HepG2 (cell line): ENCODE results near the gene ELP5. TPM values are rescaled to one million over a fixed set of nuclear protein-coding genes. Genes with fewer than 3 reads are reported as not detected.

ENCODE experiments used
- AHR ChIP-seq: IDR thresholded peaks from 2 replicates; pipeline ENCODE4 v1.6.1; 2018; ENCODE audit warnings: missing genetic modification reagents, missing compliant biosample characterization
- ASH2L ChIP-seq: fragments of 300-600, 200-600 bp; sonication (generic); IDR thresholded peaks from 2 replicates; pipeline ENCODE4 v1.7.0; 2017; ENCODE audit warnings: low read depth, mild to moderate bottlenecking, moderate library complexity, mixed read lengths, low read length; ENCODE audit not compliant: insufficient read length
- ELF1 ChIP-seq: sonication (generic); formaldehyde crosslinking; IDR thresholded peaks from 2 replicates; pipeline ENCODE4 v1.4.0; 2020; ENCODE audit warnings: missing genetic modification reagents
- IRF1 ChIP-seq: sonication (generic); formaldehyde crosslinking; IDR thresholded peaks from 2 replicates; pipeline ENCODE4 v1.4.0; 2020; ENCODE audit warnings: low read depth, mild to moderate bottlenecking, missing genetic modification reagents
- MED8 ChIP-seq: sonication (generic); formaldehyde crosslinking; IDR thresholded peaks from 2 replicates; pipeline ENCODE4 v1.8.1; 2023; ENCODE audit warnings: mild to moderate bottlenecking, missing genetic modification reagents; ENCODE audit not compliant: insufficient replicate concordance
- MXD1 ChIP-seq: sonication (generic); formaldehyde crosslinking; IDR thresholded peaks from 2 replicates; pipeline ENCODE4 v1.4.0; 2020; ENCODE audit warnings: mild to moderate bottlenecking, missing genetic modification reagents
- MYC ChIP-seq: sonication (generic); formaldehyde crosslinking; IDR thresholded peaks from 2 replicates; pipeline ENCODE4 v1.9.0; 2021; ENCODE audit warnings: missing genetic modification reagents, borderline replicate concordance
- NFKBIZ ChIP-seq: IDR thresholded peaks from 2 replicates; pipeline ENCODE4 v1.6.1; 2018; ENCODE audit warnings: missing genetic modification reagents, missing compliant biosample characterization
- SNAI1 ChIP-seq: sonication (generic); formaldehyde crosslinking; IDR thresholded peaks from 2 replicates; pipeline ENCODE4 v1.5.0; 2020; ENCODE audit warnings: mild to moderate bottlenecking, missing genetic modification reagents, borderline replicate concordance
- STAT5B ChIP-seq: sonication (generic); formaldehyde crosslinking; IDR thresholded peaks from 2 replicates; pipeline ENCODE4 v1.4.0; 2020; ENCODE audit warnings: missing genetic modification reagents
- THAP9 ChIP-seq: sonication (generic); formaldehyde crosslinking; IDR thresholded peaks from 2 replicates; pipeline ENCODE4; 2020; ENCODE audit warnings: missing genetic modification reagents, mild to moderate bottlenecking, borderline replicate concordance
- TIGD3 ChIP-seq: sonication (generic); formaldehyde crosslinking; IDR thresholded peaks from 2 replicates; pipeline ENCODE4 v1.5.1; 2020; ENCODE audit warnings: mild to moderate bottlenecking, missing genetic modification reagents, borderline replicate concordance
- YEATS2 ChIP-seq: sonication (generic); formaldehyde crosslinking; IDR thresholded peaks from 2 replicates; pipeline ENCODE4 v1.4.0; 2020; ENCODE audit warnings: missing genetic modification reagents, borderline replicate concordance
- ZNF3 ChIP-seq: IDR thresholded peaks from 2 replicates; pipeline ENCODE4 v1.7.0; 2017; ENCODE audit warnings: inconsistent platforms
- ZNF580 ChIP-seq: IDR thresholded peaks from 2 replicates; pipeline ENCODE4 v1.6.1; 2016; ENCODE audit warnings: low read depth, borderline replicate concordance
- ZNF776 ChIP-seq: sonication (generic); formaldehyde crosslinking; IDR thresholded peaks from 2 replicates; pipeline ENCODE4 v1.4.0; 2020; ENCODE audit warnings: mild to moderate bottlenecking, missing genetic modification reagents
- ZNF792 ChIP-seq: IDR thresholded peaks from 2 replicates; pipeline ENCODE4 v1.6.1; 2016
- polyA plus RNA-seq, 8 experiments: library from polyadenylated mRNA; depleted of rRNA in 3 of 8; stranded (reverse) in 7 of 8; unstranded in 1 of 8; fragments of >200 nt; fragmentation: Illumina TruSeq in 4 of 8; extraction: Trizol in 4 of 8; gene quantifications; 2 replicates each; pipeline versions ENCODE4 v1.2.1 to v1.2.3, GENCODE V29; 2011 to 2016; ENCODE audit warnings: low read depth in 4 of 8, missing spikeins in 1 of 8, mixed read lengths in 1 of 8; ENCODE audit not compliant: insufficient read depth in 1 of 8
- total RNA-seq, 5 experiments: library from RNA; depleted of rRNA; stranded (reverse); fragments of >200 nt; fragmentation: Illumina TruSeq; extraction: Trizol; gene quantifications; 2 replicates each; pipeline ENCODE4 v1.2.3, GENCODE V29; 2016; ENCODE audit warnings: low read depth in 1 of 5
- TF ChIP-seq, protein P1 (sequence below): sonication (generic); formaldehyde crosslinking; conservative IDR thresholded peaks from 2 replicates; pipeline ENCODE4 v1.8.1; 2023; ENCODE audit warnings: missing genetic modification reagents
- TF ChIP-seq, protein P2 (sequence below): IDR thresholded peaks from 2 replicates; pipeline ENCODE4 v1.6.1; 2016; ENCODE audit warnings: missing biosample characterization, missing genetic modification reagents, low read depth

Gene ELP5
- total and polyA plus RNA-seq, 2 of the 13 experiments (the other 11 are each of a cell fraction or from before 2014, with no cell fraction given): 67.6 to 69.8 TPM

DNA sequence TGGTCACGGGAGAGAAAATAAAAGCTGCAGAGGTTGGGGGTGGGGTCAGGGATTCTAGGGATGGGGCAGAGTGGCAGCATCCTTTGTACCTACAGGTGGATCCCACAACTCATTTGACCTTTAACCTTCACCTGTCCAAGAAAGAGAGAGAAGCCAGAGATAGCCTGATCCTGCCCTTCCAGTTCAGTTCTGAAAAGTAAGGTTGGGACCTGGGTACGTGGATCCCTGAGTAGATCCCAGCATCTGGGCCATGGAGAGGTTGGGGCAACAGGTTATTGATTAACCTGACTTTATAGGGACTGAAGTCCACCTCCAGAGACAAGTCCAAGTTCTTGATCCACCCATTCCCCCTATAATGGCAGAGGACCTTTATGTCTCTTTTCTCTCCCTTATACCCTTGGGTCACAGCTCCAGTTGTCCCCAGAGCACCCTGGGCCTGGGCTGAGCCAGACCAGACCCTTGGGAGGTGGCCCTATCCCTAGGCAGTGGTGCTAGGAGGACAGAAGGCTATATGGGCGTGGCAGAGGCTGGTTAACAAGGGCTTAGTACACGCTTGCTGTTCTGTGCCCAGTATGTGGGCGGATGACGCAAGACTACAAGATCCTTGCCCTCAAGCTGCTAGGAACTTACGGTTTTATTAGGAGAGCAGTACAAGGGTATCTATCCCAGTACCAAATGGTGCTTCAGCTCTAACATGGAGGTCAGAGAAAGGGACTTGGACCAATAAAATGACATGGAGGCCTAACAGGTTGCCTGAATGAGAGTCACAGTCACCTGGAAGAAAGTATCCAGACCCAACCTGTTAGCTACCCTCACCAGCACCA is 6.9 kb downstream of the ELP5 start (continued):
- TF ChIP-seq ZNF580 (CRISPR knock-in tag) (no peak), ZNF3 (CRISPR knock-in tag) (no peak), MED8 (peak; percentile 64), THAP9 (CRISPR knock-in tag) (no peak), MYC (no peak; the same call in 1 of the 2 replicates), ZNF776 (CRISPR knock-in tag) (no peak), YEATS2 (CRISPR knock-in tag) (no peak), ASH2L (peak; percentile 77), AHR (CRISPR knock-in tag) (no peak), ELF1 (CRISPR knock-in tag) (no peak), ZNF792 (CRISPR knock-in tag) (no peak), SNAI1 (CRISPR knock-in tag) (no peak), TIGD3 (CRISPR knock-in tag) (no peak), NFKBIZ (CRISPR knock-in tag) (no peak), MXD1 (CRISPR knock-in tag) (peak; percentile 74; the same call in 1 of the 2 replicates), STAT5B (no peak), IRF1 (no peak)
- TF ChIP-seq, protein P1, sequence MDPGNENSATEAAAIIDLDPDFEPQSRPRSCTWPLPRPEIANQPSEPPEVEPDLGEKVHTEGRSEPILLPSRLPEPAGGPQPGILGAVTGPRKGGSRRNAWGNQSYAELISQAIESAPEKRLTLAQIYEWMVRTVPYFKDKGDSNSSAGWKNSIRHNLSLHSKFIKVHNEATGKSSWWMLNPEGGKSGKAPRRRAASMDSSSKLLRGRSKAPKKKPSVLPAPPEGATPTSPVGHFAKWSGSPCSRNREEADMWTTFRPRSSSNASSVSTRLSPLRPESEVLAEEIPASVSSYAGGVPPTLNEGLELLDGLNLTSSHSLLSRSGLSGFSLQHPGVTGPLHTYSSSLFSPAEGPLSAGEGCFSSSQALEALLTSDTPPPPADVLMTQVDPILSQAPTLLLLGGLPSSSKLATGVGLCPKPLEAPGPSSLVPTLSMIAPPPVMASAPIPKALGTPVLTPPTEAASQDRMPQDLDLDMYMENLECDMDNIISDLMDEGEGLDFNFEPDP (CRISPR knock-in tag): no peak
- TF ChIP-seq, protein P2, sequence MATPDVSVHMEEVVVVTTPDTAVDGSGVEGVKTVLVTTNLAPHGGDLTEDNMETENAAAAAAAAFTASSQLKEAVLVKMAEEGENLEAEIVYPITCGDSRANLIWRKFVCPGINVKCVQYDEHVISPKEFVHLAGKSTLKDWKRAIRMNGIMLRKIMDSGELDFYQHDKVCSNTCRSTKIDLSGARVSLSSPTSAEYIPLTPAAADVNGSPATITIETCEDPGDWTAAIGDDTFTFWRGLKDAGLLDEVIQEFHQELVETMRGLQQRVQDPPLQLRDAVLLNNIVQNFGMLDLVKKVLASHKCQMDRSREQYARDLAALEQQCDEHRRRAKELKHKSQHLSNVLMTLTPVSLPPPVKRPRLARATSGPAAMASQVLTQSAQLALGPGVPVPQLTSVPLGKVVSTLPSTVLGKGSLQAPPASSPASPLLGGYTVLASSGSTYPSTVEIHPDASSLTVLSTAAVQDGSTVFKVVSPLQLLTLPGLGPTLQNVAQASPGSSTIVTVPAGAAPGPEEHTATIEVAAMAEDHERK (CRISPR knock-in tag): no peak
